Suprapubic skin (tissue), 3 donors: ENCODE measurements around the gene ACVR1B.

Experiments used
- POLR2A ChIP-seq, 2 donors: fragments of 450-650 bp; IDR thresholded peaks; one replicate each; pipeline ENCODE4 v1.6.1; 2017; ENCODE audit warnings: antibody characterized with exemption in 2 of 2, mild to moderate bottlenecking in 2 of 2, moderate library complexity in 2 of 2
- TF ChIP-seq, protein P1 (sequence below), 2 donors: fragments of 200-600 bp in 1 of 2; fragments of 450-650 bp in 1 of 2; sonication (generic) in 1 of 2; IDR thresholded peaks; one replicate each; pipeline ENCODE4 v1.5.1; 2016 to 2019; ENCODE audit warnings: antibody characterized with exemption in 2 of 2, mild to moderate bottlenecking in 1 of 2, moderate library complexity in 1 of 2

DNA sequence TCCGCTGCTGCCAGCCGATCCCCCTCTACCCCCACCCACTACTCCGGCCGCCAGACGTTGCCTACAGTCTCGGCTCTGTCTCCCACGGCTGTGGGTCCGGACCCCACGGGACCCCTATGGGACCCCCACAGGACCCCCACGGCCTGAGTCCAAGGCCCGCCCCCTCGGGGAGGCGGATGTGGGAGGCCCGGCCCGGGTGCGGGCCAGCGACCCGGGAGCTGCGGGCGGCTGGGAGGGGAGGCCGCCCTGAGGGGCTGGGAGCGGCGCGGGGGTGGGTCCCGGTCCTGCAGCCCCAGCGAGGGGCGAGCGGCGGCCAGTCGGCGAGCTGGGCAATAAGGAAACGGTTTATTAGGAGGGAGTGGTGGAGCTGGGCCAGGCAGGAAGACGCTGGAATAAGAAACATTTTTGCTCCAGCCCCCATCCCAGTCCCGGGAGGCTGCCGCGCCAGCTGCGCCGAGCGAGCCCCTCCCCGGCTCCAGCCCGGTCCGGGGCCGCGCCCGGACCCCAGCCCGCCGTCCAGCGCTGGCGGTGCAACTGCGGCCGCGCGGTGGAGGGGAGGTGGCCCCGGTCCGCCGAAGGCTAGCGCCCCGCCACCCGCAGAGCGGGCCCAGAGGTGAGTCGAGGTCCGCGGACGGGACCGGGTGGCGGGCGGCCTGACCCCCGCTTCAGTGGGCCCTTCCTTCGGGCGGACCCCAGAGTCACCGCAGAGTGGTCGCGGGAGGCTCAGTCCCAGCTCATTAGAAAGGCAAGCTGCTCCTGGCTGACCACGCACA lies 44.2 kb upstream of the ACVR1B start, which contains the start of gene ACVRL1:
- TF ChIP-seq, protein P1, sequence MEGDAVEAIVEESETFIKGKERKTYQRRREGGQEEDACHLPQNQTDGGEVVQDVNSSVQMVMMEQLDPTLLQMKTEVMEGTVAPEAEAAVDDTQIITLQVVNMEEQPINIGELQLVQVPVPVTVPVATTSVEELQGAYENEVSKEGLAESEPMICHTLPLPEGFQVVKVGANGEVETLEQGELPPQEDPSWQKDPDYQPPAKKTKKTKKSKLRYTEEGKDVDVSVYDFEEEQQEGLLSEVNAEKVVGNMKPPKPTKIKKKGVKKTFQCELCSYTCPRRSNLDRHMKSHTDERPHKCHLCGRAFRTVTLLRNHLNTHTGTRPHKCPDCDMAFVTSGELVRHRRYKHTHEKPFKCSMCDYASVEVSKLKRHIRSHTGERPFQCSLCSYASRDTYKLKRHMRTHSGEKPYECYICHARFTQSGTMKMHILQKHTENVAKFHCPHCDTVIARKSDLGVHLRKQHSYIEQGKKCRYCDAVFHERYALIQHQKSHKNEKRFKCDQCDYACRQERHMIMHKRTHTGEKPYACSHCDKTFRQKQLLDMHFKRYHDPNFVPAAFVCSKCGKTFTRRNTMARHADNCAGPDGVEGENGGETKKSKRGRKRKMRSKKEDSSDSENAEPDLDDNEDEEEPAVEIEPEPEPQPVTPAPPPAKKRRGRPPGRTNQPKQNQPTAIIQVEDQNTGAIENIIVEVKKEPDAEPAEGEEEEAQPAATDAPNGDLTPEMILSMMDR (IDR thresholded peaks at IDR 0.05): no peak
- TF ChIP-seq POLR2A (IDR thresholded peaks at IDR 0.05): no peak
